ENCODE results near the gene SMIM30. TPM values are rescaled to one million over a fixed set of nuclear protein-coding genes. Genes with fewer than 3 reads are reported as not detected.

SMIM30 gene
- total RNA-seq, 2 donors from 2014 or later = 36.2 to 45.8 TPM

- Histone ChIP-seq H3K9ac (ENCODE audit: extremely low read depth, low read length, poor library complexity, severe bottlenecking) (no peak within 1 kb of the TSS), H3K27me3 (ENCODE audit: control insufficient read depth, insufficient read depth, low read length, poor library complexity, severe bottlenecking) (peaks cover 31% of the 10 kb centered on the region), H3K4me3 (ENCODE audit: low read length) (peak within 1 kb of the TSS; percentile 81), H3K27ac (ENCODE audit: low read depth, low read length) (no peak within 1 kb of the TSS), H3K36me3 (ENCODE audit: control insufficient read depth, insufficient read depth, low read length) (no peaks in the 10 kb centered on the region), H3K9me3 (ENCODE audit: control insufficient read depth, low read length) (no peaks in the 10 kb centered on the region), H3K4me1 (ENCODE audit: control insufficient read depth, insufficient read depth, low read length) (no peaks in the 10 kb centered on the region)
- peak; percentile 90 for DNase-seq
- no peak within 1 kb of the TSS for H3K27ac Mint-ChIP-seq
- no peaks in the 10 kb centered on the region for H3K36me3 Mint-ChIP-seq (ENCODE audit: low read depth)
- H3K9me3 Mint-ChIP-seq = no peaks in the 10 kb centered on the region
- H3K4me3 Mint-ChIP-seq = peak within 1 kb of the TSS; percentile 63
- H3K27me3 Mint-ChIP-seq (ENCODE audit: insufficient read depth) = peaks cover 54% of the 10 kb centered on the region
- TF ChIP-seq CTCF (conservative IDR thresholded peaks at IDR 0.05) = no peak
- peaks cover 1% of the 10 kb centered on the region for H3K4me1 Mint-ChIP-seq
- WGBS, 2 experiments (ENCODE audit: insufficient coverage in 1 of 2, insufficient read length in 1 of 2) = 2% methylated on average over 7 to 29 of the region's 29 CpGs
Observed at GRCh38 chr7:113086431-113086888, 31.9 kb downstream of the SMIM30 start, which contains the start of gene GPR85. GPR85 (minus strand) TSS chr7:113086827; CDS start chr7:113084721, 2,106 bp downstream.

GRCh38 chr7:113085781-113086390 is 32.5 kb downstream of the SMIM30 start:
- no peak for DNase-seq
- Histone ChIP-seq H3K27me3 (ENCODE audit: control insufficient read depth, insufficient read depth, low read length, poor library complexity, severe bottlenecking) (peaks cover 35% of the 10 kb centered on the region), H3K4me1 (ENCODE audit: control insufficient read depth, insufficient read depth, low read length) (no peaks in the 10 kb centered on the region), H3K27ac (ENCODE audit: low read depth, low read length) (no peak overlapping the region), H3K9ac (ENCODE audit: extremely low read depth, low read length, poor library complexity, severe bottlenecking) (no peak overlapping the region), H3K4me3 (ENCODE audit: low read length) (no peak overlapping the region), H3K36me3 (ENCODE audit: control insufficient read depth, insufficient read depth, low read length) (no peaks in the 10 kb centered on the region), H3K9me3 (ENCODE audit: control insufficient read depth, low read length) (no peaks in the 10 kb centered on the region)
- Mint-ChIP-seq H3K9me3 (no peaks in the 10 kb centered on the region), H3K4me3 (no peak overlapping the region), H3K27me3 (ENCODE audit: insufficient read depth) (peaks cover 58% of the 10 kb centered on the region), H3K4me1 (peaks cover 1% of the 10 kb centered on the region), H3K27ac (no peak overlapping the region), H3K36me3 (ENCODE audit: low read depth) (no peaks in the 10 kb centered on the region)
- TF ChIP-seq CTCF (conservative IDR thresholded peaks at IDR 0.05) = no peak
- WGBS, 2 experiments (ENCODE audit: insufficient coverage in 1 of 2, insufficient read length in 1 of 2) = 68 to 78% methylated on average over 8 to 15 of the region's 16 CpGs

GRCh38 chr7:113084496-113085172 is 33.7 kb downstream of the SMIM30 start:
- DNase-seq = no peak
- Mint-ChIP-seq H3K27me3 (ENCODE audit: insufficient read depth) (peaks cover 63% of the 10 kb centered on the region), H3K27ac (no peak overlapping the region), H3K4me3 (no peak overlapping the region), H3K4me1 (peaks cover 1% of the 10 kb centered on the region), H3K9me3 (no peaks in the 10 kb centered on the region), H3K36me3 (ENCODE audit: low read depth) (no peaks in the 10 kb centered on the region)
- Histone ChIP-seq H3K27me3 (ENCODE audit: control insufficient read depth, insufficient read depth, low read length, poor library complexity, severe bottlenecking) (peaks cover 47% of the 10 kb centered on the region), H3K27ac (ENCODE audit: low read depth, low read length) (no peak overlapping the region), H3K4me3 (ENCODE audit: low read length) (no peak overlapping the region), H3K36me3 (ENCODE audit: control insufficient read depth, insufficient read depth, low read length) (no peaks in the 10 kb centered on the region), H3K4me1 (ENCODE audit: control insufficient read depth, insufficient read depth, low read length) (no peaks in the 10 kb centered on the region), H3K9me3 (ENCODE audit: control insufficient read depth, low read length) (no peaks in the 10 kb centered on the region), H3K9ac (ENCODE audit: extremely low read depth, low read length, poor library complexity, severe bottlenecking) (no peak overlapping the region)
- WGBS, 2 experiments (ENCODE audit: insufficient coverage in 1 of 2, insufficient read length in 1 of 2) = 89 to 93% methylated on average over 2 to 4 of the region's 4 CpGs
- no peak for TF ChIP-seq CTCF (conservative IDR thresholded peaks at IDR 0.05)

All from endodermal cell (in vitro differentiated cells).